SJCRH30 (cell line): ENCODE measurements around the gene INPP5B. TPM values are rescaled to one million over a fixed set of nuclear protein-coding genes. Genes with fewer than 3 reads are reported as not detected.
"Not testable (repeated sequence)": the region's sequence is repeated elsewhere in the genome, so short reads cannot be mapped to it uniquely, and the experiment has no call there.

Experiments
- DNase-seq, 2 experiments: peaks; one replicate each; pipeline ENCODE4 v3.0.0-alpha.2; 2015 to 2020
- H3K27ac ChIP-seq: fragments of 250-450 bp; sonication (Bioruptor Pico); 2 replicates; pipeline ENCODE4 v1.5.1; 2020; ENCODE audit warnings: mild to moderate bottlenecking, moderate library complexity
- H3K27me3 ChIP-seq: fragments of 250-450 bp; sonication (Bioruptor Pico); 2 replicates; pipeline ENCODE4 v1.5.1; 2020; ENCODE audit warnings: mild to moderate bottlenecking, moderate library complexity
- H3K36me3 ChIP-seq: fragments of 250-450 bp; sonication (Bioruptor Pico); 2 replicates; pipeline ENCODE4 v1.5.1; 2020; ENCODE audit warnings: mild to moderate bottlenecking, moderate library complexity
- H3K4me1 ChIP-seq: fragments of 250-450 bp; sonication (Bioruptor Pico); 2 replicates; pipeline ENCODE4 v1.5.1; 2020; ENCODE audit warnings: mild to moderate bottlenecking, moderate library complexity
- H3K4me3 ChIP-seq: fragments of 250-450 bp; sonication (Bioruptor Pico); 2 replicates; pipeline ENCODE4 v1.5.1; 2020; ENCODE audit warnings: mild to moderate bottlenecking, moderate library complexity
- H3K9me3 ChIP-seq: fragments of 250-450 bp; sonication (Bioruptor Pico); replicated peaks from 2 replicates; pipeline ENCODE4 v1.5.1; 2020; ENCODE audit warnings: mild to moderate bottlenecking, moderate library complexity
- total RNA-seq: library from RNA; depleted of rRNA; stranded (reverse); fragments of >200 nt; shearing (Covaris generic); gene quantifications from 2 replicates; pipeline ENCODE4 v1.2.3, GENCODE V29; 2014

Gene INPP5B
- total RNA-seq, 1 experiment from 2014 or later, result 21.1 TPM

GRCh38 chr1:37940299-37940947, 6.4 kb downstream of the INPP5B start:
- Histone ChIP-seq H3K27me3 (no peaks in the 10 kb centered on the region), H3K27ac (peak overlapping the region; percentile 12; the same call in 1 of the 2 replicates), H3K36me3 (peaks cover 6% of the 10 kb centered on the region; the same call in 1 of the 2 replicates), H3K4me1 (peaks cover 10% of the 10 kb centered on the region), H3K9me3 (no peaks in the 10 kb centered on the region), H3K4me3 (no peak overlapping the region)
- DNase-seq, result no peak

DNA sequence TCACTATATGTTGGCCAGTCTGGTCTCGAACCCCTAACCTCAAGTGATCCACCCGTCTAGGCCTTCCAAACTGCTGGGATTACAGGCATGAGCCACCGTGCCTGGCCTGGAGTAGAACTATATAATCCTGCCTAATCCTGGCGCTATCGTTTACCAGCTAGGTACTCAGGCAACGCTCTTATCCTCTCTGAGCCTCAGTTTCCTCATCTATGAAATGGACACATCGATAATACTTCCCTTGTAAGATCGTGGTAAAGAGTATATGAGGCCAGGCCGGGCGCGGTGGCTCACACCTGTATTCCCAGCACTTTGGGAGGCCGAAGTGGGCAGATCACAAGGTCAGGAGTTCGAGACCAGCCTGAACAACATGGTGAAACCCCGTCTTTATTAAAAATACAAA, 10.1 kb downstream of the INPP5B start:
- not testable (repeated sequence) for H3K27ac ChIP-seq, H3K4me3 ChIP-seq, H3K9me3 ChIP-seq, DNase-seq, H3K27me3 ChIP-seq, H3K36me3 ChIP-seq
- peaks cover 12% of the 10 kb centered on the region for H3K4me1 ChIP-seq

- DNase-seq, result peak in 1 of 2 experiments; percentile 36
- peaks cover 5% of the 10 kb centered on the region; the same call in 1 of the 2 replicates for H3K4me1 ChIP-seq
- H3K9me3 ChIP-seq, result no peaks in the 10 kb centered on the region
- no peaks in the 10 kb centered on the region for H3K27me3 ChIP-seq
- H3K36me3 ChIP-seq, result no peaks in the 10 kb centered on the region
- no peak overlapping the region for H3K4me3 ChIP-seq
- peak overlapping the region; percentile 6; the same call in 1 of the 2 replicates for H3K27ac ChIP-seq
Measured at GRCh38 chr1:37932759-37933158, 14.1 kb downstream of the INPP5B start.

- peaks cover 5% of the 10 kb centered on the region; the same call in 1 of the 2 replicates for H3K4me1 ChIP-seq
- no peaks in the 10 kb centered on the region for H3K9me3 ChIP-seq
- no peaks in the 10 kb centered on the region for H3K27me3 ChIP-seq
- no peaks in the 10 kb centered on the region for H3K36me3 ChIP-seq
- DNase-seq, result peak; percentile 98
- peak overlapping the region; percentile 32; the same call in 1 of the 2 replicates for H3K27ac ChIP-seq
- peak overlapping the region; percentile 84 for H3K4me3 ChIP-seq
Measured at GRCh38 chr1:37931361-37932158, 15.3 kb downstream of the INPP5B start.

DNA sequence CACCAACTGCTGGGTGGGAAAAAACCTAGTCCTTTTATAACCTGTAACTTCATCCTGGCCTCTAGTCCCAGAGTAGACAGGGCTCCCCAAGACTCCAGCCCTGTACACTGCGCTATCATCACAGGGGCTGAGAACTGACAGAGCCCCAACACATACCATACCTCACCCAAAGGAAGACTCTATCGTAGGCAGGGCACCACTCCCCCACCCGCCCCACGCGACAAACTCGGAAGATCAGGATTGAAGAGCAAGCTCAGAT, 15.8 kb downstream of the INPP5B start:
- no peak for DNase-seq
- Histone ChIP-seq H3K4me3 (peak overlapping the region; percentile 84), H3K27me3 (no peaks in the 10 kb centered on the region), H3K27ac (no peak overlapping the region; the same call in 1 of the 2 replicates), H3K9me3 (no peaks in the 10 kb centered on the region), H3K4me1 (peaks cover 5% of the 10 kb centered on the region; the same call in 1 of the 2 replicates), H3K36me3 (no peaks in the 10 kb centered on the region)

DNA sequence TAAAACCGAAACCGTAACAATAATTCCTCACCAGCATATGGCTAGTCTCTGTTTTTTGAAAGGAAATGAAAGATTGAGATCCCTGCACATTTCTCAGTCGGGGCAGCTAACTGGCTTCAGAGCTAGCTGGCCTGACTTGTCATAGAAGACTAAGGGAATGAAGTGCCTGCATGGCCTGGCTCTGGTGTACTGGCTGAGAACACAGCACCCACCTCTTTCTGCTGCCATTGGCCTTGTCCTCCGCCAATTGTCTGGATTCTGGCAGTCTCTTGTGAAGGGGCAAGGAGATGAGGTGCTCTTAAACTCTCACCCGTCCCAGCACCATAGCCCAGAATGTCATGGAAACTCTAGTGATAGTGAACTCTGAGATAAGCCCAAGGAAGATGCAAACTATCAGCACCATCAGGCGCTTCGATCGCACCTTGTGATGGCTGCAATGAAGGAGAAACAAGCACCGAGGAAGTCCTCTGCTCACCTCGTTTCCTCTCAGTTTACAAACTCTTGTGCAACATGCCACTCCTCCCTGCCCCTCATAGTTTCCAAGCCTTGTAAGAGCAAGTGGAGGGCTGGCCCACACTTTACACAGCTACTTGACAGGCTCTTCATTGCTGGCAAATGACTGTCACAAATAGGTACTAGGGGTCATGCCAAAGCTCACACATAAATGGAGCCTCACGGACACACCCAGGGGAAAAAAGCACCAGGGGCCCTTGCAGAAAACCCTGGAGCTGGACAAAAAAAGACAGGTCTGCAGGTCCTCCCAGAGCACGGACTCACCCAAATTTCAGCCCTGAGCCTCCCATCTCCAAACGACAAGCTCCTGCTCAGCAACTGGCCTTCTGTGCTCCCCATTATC, 16.4 kb downstream of the INPP5B start:
- Histone ChIP-seq H3K36me3 (no peaks in the 10 kb centered on the region), H3K4me1 (peaks cover 5% of the 10 kb centered on the region; the same call in 1 of the 2 replicates), H3K9me3 (no peaks in the 10 kb centered on the region), H3K27ac (no peak overlapping the region), H3K4me3 (peak overlapping the region; percentile 84), H3K27me3 (no peaks in the 10 kb centered on the region)
- DNase-seq, result no peak

- peaks cover 9% of the 10 kb centered on the region for H3K36me3 ChIP-seq
- H3K4me1 ChIP-seq, result no peaks in the 10 kb centered on the region; the same call in 1 of the 2 replicates
- no peaks in the 10 kb centered on the region for H3K27me3 ChIP-seq
- no peak overlapping the region for H3K27ac ChIP-seq
- no peaks in the 10 kb centered on the region for H3K9me3 ChIP-seq
- no peak for DNase-seq
- H3K4me3 ChIP-seq, result no peak overlapping the region
Measured at GRCh38 chr1:37926038-37926924, 20.6 kb downstream of the INPP5B start.

DNA sequence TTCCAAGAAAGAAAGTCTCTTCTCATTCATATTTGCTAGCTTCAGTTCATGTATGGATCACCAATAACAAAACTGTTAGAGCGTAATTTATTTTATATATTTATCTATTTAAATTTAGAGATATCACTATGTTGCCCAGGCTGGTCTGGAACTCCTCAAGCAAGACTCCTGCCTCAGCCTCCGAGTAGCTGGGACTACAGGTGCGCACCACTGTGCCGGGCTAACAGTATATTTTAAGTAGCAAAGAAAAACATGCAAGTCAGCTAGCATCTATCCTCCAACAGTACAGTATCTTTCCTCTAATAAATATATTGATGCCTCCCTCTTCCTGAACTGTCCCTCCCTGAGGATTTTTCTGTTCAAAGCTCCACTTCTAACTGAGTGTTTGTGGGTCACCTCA, 21.5 kb downstream of the INPP5B start:
- H3K4me3 ChIP-seq, result no peak overlapping the region
- H3K27ac ChIP-seq, result no peak overlapping the region
- no peaks in the 10 kb centered on the region for H3K27me3 ChIP-seq
- no peaks in the 10 kb centered on the region for H3K9me3 ChIP-seq
- no peaks in the 10 kb centered on the region for H3K4me1 ChIP-seq
- no peak for DNase-seq
- peaks cover 10% of the 10 kb centered on the region for H3K36me3 ChIP-seq

DNA sequence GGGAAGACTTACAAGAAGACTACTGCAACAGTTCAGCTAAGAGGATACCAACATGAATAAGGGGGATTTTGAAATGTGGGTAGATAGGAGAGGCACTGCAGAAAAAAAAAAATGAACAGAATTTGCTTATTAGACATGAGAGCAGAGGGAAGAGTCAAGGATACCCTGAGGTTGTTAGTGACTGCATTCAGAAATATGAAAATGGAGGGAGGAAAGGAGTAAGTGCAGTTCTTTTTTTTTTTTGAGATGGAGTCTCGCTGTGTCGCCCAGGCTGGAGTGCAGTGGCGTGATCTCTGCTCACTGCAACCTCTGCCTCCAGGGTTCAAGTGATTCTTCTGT, 23.3 kb downstream of the INPP5B start:
- H3K9me3 ChIP-seq, result no peaks in the 10 kb centered on the region
- no peaks in the 10 kb centered on the region for H3K27me3 ChIP-seq
- no peak overlapping the region for H3K27ac ChIP-seq
- DNase-seq, result no peak
- H3K36me3 ChIP-seq, result peaks cover 10% of the 10 kb centered on the region
- no peaks in the 10 kb centered on the region for H3K4me1 ChIP-seq
- no peak overlapping the region for H3K4me3 ChIP-seq

DNA sequence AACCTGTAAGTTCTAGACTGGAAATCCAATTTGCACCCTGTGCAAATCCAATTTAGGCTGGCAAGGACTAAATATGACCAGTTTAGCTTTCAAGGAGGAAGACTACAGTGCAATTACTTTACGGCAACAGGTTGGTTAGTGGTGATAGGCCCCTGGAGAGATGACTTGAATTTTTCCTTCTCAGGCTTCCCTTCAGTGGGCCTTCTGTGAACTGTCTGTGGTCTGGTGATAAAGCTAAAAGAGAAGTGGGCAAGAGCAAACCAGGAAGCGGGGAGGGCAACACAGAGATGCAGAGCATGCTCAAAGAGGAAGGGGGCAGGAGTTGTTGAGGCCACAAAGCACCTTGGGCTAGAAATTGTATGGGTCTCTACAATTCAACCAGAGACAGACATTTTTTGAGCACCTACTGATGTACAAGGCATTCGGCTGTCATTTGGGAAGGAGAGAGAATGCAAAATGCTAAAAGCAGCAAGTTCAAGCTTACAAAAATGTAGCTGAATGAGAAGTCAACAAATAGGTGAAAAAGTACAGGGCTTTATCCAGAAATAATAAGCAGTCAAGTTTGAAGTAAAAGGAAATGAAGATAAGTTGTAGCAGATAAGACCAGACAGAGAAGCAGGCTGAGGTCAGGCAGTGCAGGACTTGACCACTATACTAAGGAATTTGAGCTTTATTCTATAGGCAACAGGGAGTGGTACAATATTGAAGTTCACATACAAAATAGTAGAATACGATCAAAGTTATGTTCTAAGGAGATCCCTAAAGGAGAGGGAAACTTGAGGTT, 23.9 kb downstream of the INPP5B start:
- no peaks in the 10 kb centered on the region for H3K9me3 ChIP-seq

GRCh38 chr1:37919277-37919676, 27.6 kb downstream of the INPP5B start:
- no peaks in the 10 kb centered on the region for H3K4me1 ChIP-seq
- no peak overlapping the region for H3K27ac ChIP-seq
- peak in 1 of 2 experiments; percentile 29 for DNase-seq
- peaks cover 14% of the 10 kb centered on the region for H3K36me3 ChIP-seq
- H3K9me3 ChIP-seq, result no peaks in the 10 kb centered on the region
- no peaks in the 10 kb centered on the region for H3K27me3 ChIP-seq
- H3K4me3 ChIP-seq, result no peak overlapping the region

More for the DNA sequence above, 23.9 kb downstream of the INPP5B start:
- H3K27ac ChIP-seq, result no peak overlapping the region
- no peak for DNase-seq
- H3K36me3 ChIP-seq, result peaks cover 10% of the 10 kb centered on the region
- H3K27me3 ChIP-seq, result no peaks in the 10 kb centered on the region
- no peaks in the 10 kb centered on the region for H3K4me1 ChIP-seq
- H3K4me3 ChIP-seq, result no peak overlapping the region

- Histone ChIP-seq H3K36me3 (peaks cover 4% of the 10 kb centered on the region; the same call in 1 of the 2 replicates), H3K27me3 (no peaks in the 10 kb centered on the region), H3K27ac (no peak overlapping the region), H3K4me3 (no peak overlapping the region), H3K9me3 (no peaks in the 10 kb centered on the region), H3K4me1 (no peaks in the 10 kb centered on the region)
- DNase-seq, result no peak
Measured at GRCh38 chr1:37915476-37916093, 31.3 kb downstream of the INPP5B start.
